Activated CD8-positive, alpha-beta memory T cell treated with anti-CD3 and anti-CD28 coated beads, Interleukin-2, amount 50 U/mL, for 4 hours (primary cell): ENCODE data around the gene PRKCA.

ENCODE experiments used
- DNase-seq: peaks from one replicate; pipeline ENCODE4 v3.0.0-alpha.2; 2020

The PRKCA gene

GRCh38 chr17:66855204-66855603 lies 552.8 kb downstream of the PRKCA start:
- DNase-seq, result peak; percentile 33

- DNase-seq, result no peak
Measured at GRCh38 chr17:66858226-66859083, 556.0 kb downstream of the PRKCA start.

- no peak for DNase-seq
Measured at GRCh38 chr17:66859353-66859752, 556.9 kb downstream of the PRKCA start.

GRCh38 chr17:66860204-66860603 lies 557.8 kb downstream of the PRKCA start:
- DNase-seq, result no peak
